ENCODE measurements around the gene ARHGAP45.

DNA sequence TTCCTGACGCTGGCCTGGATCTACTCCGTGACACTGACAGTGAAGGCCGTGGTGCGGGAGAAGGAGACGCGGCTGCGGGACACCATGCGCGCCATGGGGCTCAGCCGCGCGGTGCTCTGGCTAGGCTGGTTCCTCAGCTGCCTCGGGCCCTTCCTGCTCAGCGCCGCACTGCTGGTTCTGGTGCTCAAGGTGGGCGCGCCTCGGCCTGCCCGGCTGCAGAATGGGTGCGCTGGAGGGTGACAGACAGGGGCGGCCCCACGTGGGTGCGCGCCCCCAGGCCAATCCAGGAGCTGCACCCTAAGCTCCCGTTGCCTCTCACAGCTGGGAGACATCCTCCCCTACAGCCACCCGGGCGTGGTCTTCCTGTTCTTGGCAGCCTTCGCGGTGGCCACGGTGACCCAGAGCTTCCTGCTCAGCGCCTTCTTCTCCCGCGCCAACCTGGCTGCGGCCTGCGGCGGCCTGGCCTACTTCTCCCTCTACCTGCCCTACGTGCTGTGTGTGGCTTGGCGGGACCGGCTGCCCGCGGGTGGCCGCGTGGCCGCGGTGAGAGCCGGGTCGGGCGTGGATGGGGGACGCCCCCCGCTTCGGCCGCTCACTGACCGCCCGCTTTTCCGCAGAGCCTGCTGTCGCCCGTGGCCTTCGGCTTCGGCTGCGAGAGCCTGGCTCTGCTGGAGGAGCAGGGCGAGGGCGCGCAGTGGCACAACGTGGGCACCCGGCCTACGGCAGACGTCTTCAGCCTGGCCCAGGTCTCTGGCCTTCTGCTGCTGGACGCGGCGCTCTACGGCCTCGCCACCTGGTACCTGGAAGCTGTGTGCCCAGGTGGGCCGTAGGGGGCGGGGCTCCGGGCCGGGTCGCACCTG lies 19.9 kb upstream of the ARHGAP45 start:
- TF ChIP-seq, protein P1, sequence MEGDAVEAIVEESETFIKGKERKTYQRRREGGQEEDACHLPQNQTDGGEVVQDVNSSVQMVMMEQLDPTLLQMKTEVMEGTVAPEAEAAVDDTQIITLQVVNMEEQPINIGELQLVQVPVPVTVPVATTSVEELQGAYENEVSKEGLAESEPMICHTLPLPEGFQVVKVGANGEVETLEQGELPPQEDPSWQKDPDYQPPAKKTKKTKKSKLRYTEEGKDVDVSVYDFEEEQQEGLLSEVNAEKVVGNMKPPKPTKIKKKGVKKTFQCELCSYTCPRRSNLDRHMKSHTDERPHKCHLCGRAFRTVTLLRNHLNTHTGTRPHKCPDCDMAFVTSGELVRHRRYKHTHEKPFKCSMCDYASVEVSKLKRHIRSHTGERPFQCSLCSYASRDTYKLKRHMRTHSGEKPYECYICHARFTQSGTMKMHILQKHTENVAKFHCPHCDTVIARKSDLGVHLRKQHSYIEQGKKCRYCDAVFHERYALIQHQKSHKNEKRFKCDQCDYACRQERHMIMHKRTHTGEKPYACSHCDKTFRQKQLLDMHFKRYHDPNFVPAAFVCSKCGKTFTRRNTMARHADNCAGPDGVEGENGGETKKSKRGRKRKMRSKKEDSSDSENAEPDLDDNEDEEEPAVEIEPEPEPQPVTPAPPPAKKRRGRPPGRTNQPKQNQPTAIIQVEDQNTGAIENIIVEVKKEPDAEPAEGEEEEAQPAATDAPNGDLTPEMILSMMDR (IDR thresholded peaks at IDR 0.05; ENCODE audit: low read depth, low read length, missing input control): no peak
- no peak for TF ChIP-seq SP1 (IDR thresholded peaks at IDR 0.05)
